K562 (cell line): Measurements from ENCODE around the gene GRHL3. TPM values are rescaled to one million over a fixed set of nuclear protein-coding genes. Genes with fewer than 3 reads are reported as not detected.
A peak's percentile ranks its signal among the peaks of the same experiment; 100 is the strongest.

Experiments
- ATAC-seq: fragments of 200-7000 bp; cut with Tn5 transposase; 3 replicates; pipeline ENCODE4 v1.9.1; 2020; ENCODE audit warnings: moderate library complexity
- BruUV-seq: library from RNA; stranded (reverse); fragments of 400-500 nt; replicated peaks from 2 replicates; lab custom pipeline; 2021; lab: Mats Ljungman, UMichigan
- CTCF ChIA-PET: fragments of 300-600 bp; formaldehyde crosslinking; extraction: SDS; loops from one replicate; lab custom pipeline; 2021; ENCODE audit warnings: low intra/inter-chr PET ratio; lab: Yijun Ruan, JAX
- POLR2A ChIA-PET: fragments of 300-600, 350-650 bp; sonication (Branson Sonifier 250); formaldehyde crosslinking; extraction: SDS; loops from one replicate; lab custom pipeline; 2021; ENCODE audit warnings: antibody characterized with exemption, inconsistent platforms; lab: Yijun Ruan, JAX
- DNase-seq, 4 experiments: peaks; one replicate each; pipeline versions ENCODE4 v3.0.0 to v3.0.0-alpha.2; 2011 to 2018; ENCODE audit warnings: low spot score in 3 of 4, mixed read lengths in 3 of 4; ENCODE audit errors: extremely low read depth in 1 of 4
- FAIRE-seq: peaks from 2 replicates; lab custom pipeline; 2011; peaks lifted over from hg19 to GRCh38; lab: Jason Lieb, UNC
- H2AFZ ChIP-seq: 2 replicates; pipeline ENCODE4 v1.6.0; 2011; ENCODE audit warnings: low read depth, low read length, control low read depth, inconsistent platforms
- H3K27ac ChIP-seq: fragments of 200-600 bp; 3 replicates; pipeline ENCODE4 v1.8.0; 2011; ENCODE audit warnings: low read depth, mild to moderate bottlenecking, control low read depth, inconsistent platforms, low read length, moderate library complexity, mixed read lengths; ENCODE audit errors: extremely low read depth
- H3K27me3 ChIP-seq, 2 experiments: fragments of 300-600 bp in 1 of 2; 2 replicates in 1 of 2; 3 replicates in 1 of 2; pipeline versions ENCODE4 v1.6.0 to v1.8.0; 2011; ENCODE audit warnings: inconsistent platforms in 2 of 2, low read length in 2 of 2, mild to moderate bottlenecking in 1 of 2, mixed read lengths in 1 of 2, moderate library complexity in 1 of 2; ENCODE audit not compliant: control insufficient read depth in 2 of 2, insufficient read depth in 2 of 2
- H3K36me3 ChIP-seq: fragments of 300-600 bp; 3 replicates; pipeline ENCODE4 v1.8.0; 2011; ENCODE audit warnings: mild to moderate bottlenecking, low read length, inconsistent platforms; ENCODE audit not compliant: control insufficient read depth, insufficient read depth
- H3K4me1 ChIP-seq, 2 experiments: fragments of 200-600 bp in 1 of 2; replicated peaks in 1 of 2; 2 replicates in 1 of 2; 3 replicates in 1 of 2; pipeline versions ENCODE4 v1.5.1 to v1.8.0; 2011; ENCODE audit warnings: inconsistent platforms in 2 of 2, low read length in 2 of 2, mild to moderate bottlenecking in 1 of 2, mixed read lengths in 1 of 2, moderate library complexity in 1 of 2; ENCODE audit not compliant: control insufficient read depth in 2 of 2, insufficient read depth in 2 of 2
- H3K4me2 ChIP-seq: 2 replicates; pipeline ENCODE4 v1.6.1; 2011; ENCODE audit warnings: low read length, control low read depth, inconsistent platforms, mixed read lengths; ENCODE audit not compliant: insufficient read depth
- H3K4me3 ChIP-seq: fragments of 200-600 bp; sonication (generic), shearing (Covaris generic); 2 replicates; pipeline ENCODE4 v1.5.1; 2016; ENCODE audit warnings: control low read depth, inconsistent platforms
- H3K79me2 ChIP-seq: fragments of 200-600 bp; 3 replicates; pipeline ENCODE4 v1.8.0; 2011; ENCODE audit warnings: low read length, inconsistent platforms; ENCODE audit not compliant: control insufficient read depth, insufficient read depth
- H3K9ac ChIP-seq, 2 experiments: 2 replicates each; pipeline versions ENCODE4 v1.6.0 to v1.6.1; 2011; ENCODE audit warnings: low read depth in 2 of 2, low read length in 2 of 2, control low read depth in 1 of 2, inconsistent platforms in 1 of 2, mild to moderate bottlenecking in 1 of 2, mixed read lengths in 1 of 2; ENCODE audit not compliant: insufficient read depth in 1 of 2
- H3K9me1 ChIP-seq: one replicate; pipeline ENCODE4 v1.6.0; 2011; ENCODE audit warnings: inconsistent platforms, mild to moderate bottlenecking, low read length, moderate library complexity; ENCODE audit not compliant: control insufficient read depth, insufficient read depth
- H3K9me3 ChIP-seq: replicated peaks from 2 replicates; pipeline ENCODE4 v1.5.1; 2011; ENCODE audit warnings: low read depth, low read length, inconsistent platforms; ENCODE audit not compliant: control insufficient read depth, insufficient read depth
- H4K20me1 ChIP-seq: replicated peaks from 2 replicates; pipeline ENCODE4 v1.6.1; 2011; ENCODE audit warnings: low read length, inconsistent platforms, mixed read lengths; ENCODE audit not compliant: control insufficient read depth, insufficient read depth
- BCOR ChIP-seq: fragments of 450-650 bp; IDR thresholded peaks from 2 replicates; pipeline ENCODE4 v1.6.1; 2016
- BDP1 ChIP-seq: IDR thresholded peaks from 3 replicates; pipeline ENCODE4 v1.6.1; 2011; ENCODE audit not compliant: insufficient read length, insufficient read depth
- CCNT2 ChIP-seq: IDR thresholded peaks from 2 replicates; pipeline ENCODE4 v1.6.1; 2011; ENCODE audit warnings: borderline replicate concordance, low read depth, mild to moderate bottlenecking, moderate library complexity, mixed read lengths, low read length; ENCODE audit not compliant: insufficient read length; ENCODE audit errors: extremely low read depth
- E2F4 ChIP-seq: sonication (generic); formaldehyde crosslinking; IDR thresholded peaks from 2 replicates; pipeline ENCODE4 v1.8.0; 2022; ENCODE audit warnings: mild to moderate bottlenecking, low read depth, missing genetic modification reagents
- EP400 ChIP-seq: fragments of 450-650 bp; IDR thresholded peaks from 2 replicates; pipeline ENCODE4 v1.6.1; 2017; ENCODE audit warnings: antibody characterized with exemption, mild to moderate bottlenecking, moderate library complexity
- ESRRA ChIP-seq: fragments of 450-650 bp; IDR thresholded peaks from 2 replicates; pipeline ENCODE4 v1.6.1; 2014; ENCODE audit warnings: low read depth, mild to moderate bottlenecking, moderate library complexity, borderline replicate concordance
- FOXA3 ChIP-seq, 2 experiments: fragments of 450-650 bp in 1 of 2; sonication (generic) in 1 of 2; formaldehyde crosslinking; IDR thresholded peaks in 1 of 2; conservative IDR thresholded peaks in 1 of 2; 2 replicates each; pipeline versions ENCODE4 v1.4.0 to v1.8.0; 2020 to 2022; ENCODE audit warnings: mild to moderate bottlenecking in 2 of 2, missing genetic modification reagents in 1 of 2
- IRF9 ChIP-seq: fragments of 450-650 bp; IDR thresholded peaks from 2 replicates; pipeline ENCODE4 v1.6.1; 2016; ENCODE audit warnings: missing biosample characterization, missing genetic modification characterization
- KDM1A ChIP-seq, 2 experiments: fragments of 450-650 bp; IDR thresholded peaks; 2 replicates each; pipeline ENCODE4 v1.6.1; 2016; ENCODE audit warnings: mild to moderate bottlenecking in 2 of 2
- KLF1 ChIP-seq: fragments of 450-650 bp; IDR thresholded peaks from 2 replicates; pipeline ENCODE4 v1.6.1; 2016; ENCODE audit warnings: missing genetic modification characterization, missing compliant biosample characterization
- RBM25 ChIP-seq: fragments of 200-400 bp; formaldehyde crosslinking; IDR thresholded peaks from 2 replicates; pipeline ENCODE4 v1.6.1; 2018; ENCODE audit warnings: low read length, low read depth, moderate library complexity; ENCODE audit not compliant: severe bottlenecking
- RCOR1 ChIP-seq, 2 experiments: IDR thresholded peaks; 2 replicates each; pipeline ENCODE4 v1.6.1; 2012; ENCODE audit warnings: low read depth in 2 of 2, low read length in 2 of 2, borderline replicate concordance in 1 of 2, improper control_type of control experiment in 1 of 2
- ZNF12 ChIP-seq: sonication (generic); formaldehyde crosslinking; IDR thresholded peaks from 2 replicates; pipeline ENCODE4 v1.4.0; 2020; ENCODE audit warnings: mild to moderate bottlenecking, missing genetic modification reagents
- ZNF408 ChIP-seq: fragments of 250-450 bp; sonication (Bioruptor Pico); IDR thresholded peaks from 2 replicates; pipeline ENCODE4 v1.4.0; 2020; ENCODE audit warnings: low read depth, mild to moderate bottlenecking, moderate library complexity
- ZNF639 ChIP-seq, 2 experiments: fragments of 200-800 bp in 1 of 2; sonication (Bioruptor generic) in 1 of 2; sonication (generic) in 1 of 2; formaldehyde crosslinking in 1 of 2; IDR thresholded peaks in 1 of 2; conservative IDR thresholded peaks in 1 of 2; 2 replicates each; pipeline versions ENCODE4 v1.5.0 to v1.6.1; 2016 to 2020; ENCODE audit warnings: missing compliant biosample characterization in 1 of 2, missing genetic modification characterization in 1 of 2, missing genetic modification reagents in 1 of 2
- ZNF699 ChIP-seq: fragments of 250-450 bp; sonication (Bioruptor Pico); IDR thresholded peaks from 2 replicates; pipeline ENCODE4 v1.8.0; 2021; ENCODE audit warnings: mild to moderate bottlenecking, moderate library complexity; ENCODE audit not compliant: insufficient replicate concordance
- ZNF764 ChIP-seq: fragments of 250-450 bp; sonication (Bioruptor Pico); IDR thresholded peaks from 2 replicates; pipeline ENCODE4 v1.4.0; 2020; ENCODE audit warnings: low read depth, mild to moderate bottlenecking, moderate library complexity
- ZNF77 ChIP-seq: fragments of 250-450 bp; sonication (Bioruptor Pico); IDR thresholded peaks from 2 replicates; pipeline ENCODE4 v1.5.0; 2020
- WGBS: fragments of 100-300 bp; shearing (Covaris generic); methylation state at CpG from one replicate; pipeline ENCODE4 v1.1.6; 2016; ENCODE audit warnings: low coverage, mixed read lengths; ENCODE audit not compliant: insufficient coverage; ENCODE audit errors: missing lambda C conversion rate; 5-methylcytosine and 5-hydroxymethylcytosine counted together
- in situ Hi-C: fragments of 300-500 bp; cut with MboI; formaldehyde crosslinking; loops from 4 replicates; pipeline ENCODE4 v1.15.0; 2018; ENCODE audit warnings: inconsistent platforms, mixed read lengths
- intact Hi-C: fragments of 100-400 bp; cut with micrococcal nuclease; formaldehyde crosslinking; loops from 2 replicates; pipeline ENCODE4 v1.14.2; 2022
- polyA plus RNA-seq, 8 experiments: library from polyadenylated mRNA; depleted of rRNA in 4 of 8; stranded (reverse) in 5 of 8; unstranded in 3 of 8; fragments of >200 nt; fragmentation: Nextera tagmentation in 2 of 8; fragmentation: Illumina TruSeq in 1 of 8; extraction: Ambion mirVana in 2 of 8; extraction: Trizol in 1 of 8; gene quantifications; 2 replicates each; pipeline versions ENCODE4 v1.2.1 to v1.2.3, GENCODE V29; 2011 to 2014; ENCODE audit warnings: inconsistent platforms in 1 of 8, missing spikeins in 1 of 8
- total RNA-seq, 7 experiments: library from RNA; depleted of rRNA in 6 of 7; stranded (reverse); fragments of >200 nt in 6 of 7; fragmentation: Illumina TruSeq in 2 of 7; extraction: Trizol in 2 of 7; gene quantifications; 2 replicates each; pipeline versions ENCODE4 v1.2.1 to v1.2.3, GENCODE V29; 2011 to 2021; ENCODE audit warnings: low replicate concordance in 1 of 7

The GRHL3 gene
- total and polyA plus RNA-seq, 9 of the 15 experiments (the other 6 are each of a cell fraction or from before 2014, with no cell fraction given), result 0.01 to 0.04 TPM; not detected in 7

- Histone ChIP-seq H3K79me2 (no peaks in the 10 kb centered on the region), H3K4me2 (no peak overlapping the region), H3K4me1 (peaks cover 6 to 13% of the 10 kb centered on the region in 2 experiments; a peak in 3 of 5 replicates), H3K9me1 (no peaks in the 10 kb centered on the region), H4K20me1 (no peaks in the 10 kb centered on the region), H3K4me3 (no peak overlapping the region), H3K9me3 (no peaks in the 10 kb centered on the region), H3K27me3 (peaks cover 7 to 10% of the 10 kb centered on the region in 2 experiments; a peak in 3 of 5 replicates), H2AFZ (peak overlapping the region; percentile 65; the same call in 1 of the 2 replicates), H3K27ac (no peak overlapping the region), H3K36me3 (no peaks in the 10 kb centered on the region), H3K9ac (no peak overlapping the region)
- CTCF ChIA-PET, result no interaction called here
- DNase-seq (no peak), ATAC-seq (no peak), FAIRE-seq (no peak)
- in situ Hi-C loops (loop anchor here (5.0 kb wide), 1 partner anchor 72 kb away; no protein-coding TSS in a partner anchor), intact Hi-C loops (no loop called here)
- no TSS peak for BruUV-seq
- WGBS, result 25% methylated on average over 4 of the region's 4 CpGs
- TF ChIP-seq ESRRA (peak; percentile 76), ZNF77 (CRISPR knock-in tag) (no peak), RBM25 (peak; percentile 67), EP400 (no peak), CCNT2 (no peak), BDP1 (no peak), ZNF699 (CRISPR knock-in tag) (no peak), FOXA3 (CRISPR knock-in tag; conservative IDR thresholded peaks at IDR 0.05 in 1 of 2, IDR thresholded peaks at IDR 0.05 in 1 of 2) (no peak), KDM1A (IDR thresholded peaks at IDR 0.05) (peak in 1 of 2 experiments; percentile 29; a peak in 2 of 4 replicates), ZNF639 (CRISPR knock-in tag; conservative IDR thresholded peaks at IDR 0.05 in 1 of 2, IDR thresholded peaks at IDR 0.05 in 1 of 2) (no peak), ZNF12 (CRISPR knock-in tag) (no peak), BCOR (peak; percentile 69), ZNF764 (CRISPR knock-in tag) (no peak), ZNF408 (no peak), RCOR1 (IDR thresholded peaks at IDR 0.05; ENCODE audit: borderline replicate concordance in 1 of 2, low read depth in 2 of 2, low read length in 2 of 2) (no peak), IRF9 (tag) (no peak), E2F4 (CRISPR knock-in tag) (no peak), KLF1 (no peak)
- POLR2A ChIA-PET, result interaction anchor here (0.7 to 1.6 kb wide), 4 partner anchors 14 to 24 kb away, joined by 3 to 4 read pairs (median 3); no protein-coding TSS in a partner anchor
Measured at GRCh38 chr1:24309762-24310485, 9.2 kb upstream of the GRHL3 start.
